Mesenchymal stem cell (in vitro differentiated cells and primary cell): ENCODE results near the gene UGT3A2.

Source experiments
- DNase-seq: peaks from one replicate; pipeline ENCODE4 v3.0.0-alpha.2; 2013
- H2AFZ ChIP-seq: one replicate; pipeline ENCODE4 v1.6.1; 2013; ENCODE audit warnings: low read depth, mild to moderate bottlenecking, control low read depth, inconsistent platforms, low read length, moderate library complexity
- H2AK5ac ChIP-seq: 2 replicates; pipeline ENCODE4 v1.6.1; 2013; ENCODE audit warnings: low read length, moderate library complexity, mild to moderate bottlenecking, inconsistent platforms; ENCODE audit not compliant: severe bottlenecking
- H2BK120ac ChIP-seq: one replicate; pipeline ENCODE4 v1.6.1; 2013; ENCODE audit warnings: low read depth, mild to moderate bottlenecking, inconsistent platforms, low read length, moderate library complexity
- H2BK12ac ChIP-seq, 2 experiments: one replicate each; pipeline ENCODE4 v1.6.1; 2013; ENCODE audit warnings: inconsistent platforms in 2 of 2, low read length in 2 of 2, mild to moderate bottlenecking in 2 of 2, moderate library complexity in 2 of 2, control low read depth in 1 of 2
- H2BK15ac ChIP-seq: one replicate; pipeline ENCODE4 v1.6.1; 2013; ENCODE audit warnings: mild to moderate bottlenecking, low read depth, inconsistent platforms; ENCODE audit not compliant: poor library complexity, severe bottlenecking
- H2BK5ac ChIP-seq: 2 replicates; pipeline ENCODE4 v1.6.1; 2013; ENCODE audit warnings: low read depth, mild to moderate bottlenecking, low read length, control low read depth, inconsistent platforms; ENCODE audit not compliant: poor library complexity, severe bottlenecking
- H3K14ac ChIP-seq, 2 experiments: one replicate each; pipeline ENCODE4 v1.6.1; 2013; ENCODE audit warnings: inconsistent platforms in 2 of 2, low read length in 2 of 2, control low read depth in 1 of 2, mild to moderate bottlenecking in 1 of 2, moderate library complexity in 1 of 2
- H3K18ac ChIP-seq, 2 experiments: one replicate each; pipeline ENCODE4 v1.6.1; 2013; ENCODE audit warnings: inconsistent platforms in 2 of 2, low read length in 2 of 2, control low read depth in 1 of 2, low read depth in 1 of 2, mild to moderate bottlenecking in 1 of 2
- H3K23ac ChIP-seq, 2 experiments: one replicate each; pipeline ENCODE4 v1.6.1; 2013; ENCODE audit warnings: inconsistent platforms in 2 of 2, low read length in 2 of 2, mild to moderate bottlenecking in 2 of 2, moderate library complexity in 2 of 2, control low read depth in 1 of 2
- H3K27ac ChIP-seq: 2 replicates; pipeline ENCODE4 v1.5.1; 2013; ENCODE audit warnings: mild to moderate bottlenecking, moderate library complexity, low read length, control low read depth, inconsistent platforms; ENCODE audit not compliant: poor library complexity, severe bottlenecking
- H3K27me3 ChIP-seq, 2 experiments: 2 replicates each; pipeline versions ENCODE4 v1.6.1 to v1.7.0; 2013; ENCODE audit warnings: low read length in 2 of 2, mild to moderate bottlenecking in 2 of 2, moderate library complexity in 2 of 2, control low read depth in 1 of 2, inconsistent platforms in 1 of 2; ENCODE audit not compliant: control insufficient read depth in 1 of 2, insufficient read depth in 1 of 2
- H3K36me3 ChIP-seq, 2 experiments: 2 replicates each; pipeline versions ENCODE4 v1.6.1 to v1.7.0; 2013; ENCODE audit warnings: low read length in 2 of 2, control low read depth in 1 of 2, inconsistent platforms in 1 of 2, low read depth in 1 of 2, mild to moderate bottlenecking in 1 of 2; ENCODE audit not compliant: insufficient read depth in 2 of 2, control insufficient read depth in 1 of 2
- H3K4ac ChIP-seq, 2 experiments: one replicate each; pipeline ENCODE4 v1.6.1; 2013; ENCODE audit warnings: inconsistent platforms in 2 of 2, low read length in 2 of 2, mild to moderate bottlenecking in 2 of 2, moderate library complexity in 2 of 2, control low read depth in 1 of 2, low read depth in 1 of 2
- H3K4me1 ChIP-seq: 2 replicates; pipeline ENCODE4 v1.6.1; 2013; ENCODE audit warnings: low read depth, low read length, control low read depth; ENCODE audit not compliant: control insufficient read depth, insufficient read depth
- H3K4me2 ChIP-seq: 2 replicates; pipeline ENCODE4 v1.6.1; 2013; ENCODE audit warnings: low read length, mild to moderate bottlenecking, inconsistent platforms; ENCODE audit not compliant: poor library complexity, severe bottlenecking
- H3K4me3 ChIP-seq, 2 experiments: 2 replicates each; pipeline versions ENCODE4 v1.5.1 to v1.7.0; 2013; ENCODE audit warnings: low read length in 2 of 2, mild to moderate bottlenecking in 2 of 2, control low read depth in 1 of 2, low read depth in 1 of 2; ENCODE audit not compliant: insufficient read depth in 1 of 2
- H3K79me1 ChIP-seq: replicated peaks from 2 replicates; pipeline ENCODE4 v1.6.1; 2013; ENCODE audit warnings: mild to moderate bottlenecking, control low read depth, low read length, inconsistent platforms; ENCODE audit not compliant: poor library complexity, severe bottlenecking
- H3K9ac ChIP-seq: 2 replicates; pipeline ENCODE4 v1.7.0; 2013; ENCODE audit warnings: mild to moderate bottlenecking, low read length, moderate library complexity
- H3K9me3 ChIP-seq: 2 replicates; pipeline ENCODE4 v1.7.0; 2013; ENCODE audit warnings: mild to moderate bottlenecking, low read length; ENCODE audit not compliant: control insufficient read depth
- H4K8ac ChIP-seq: one replicate; pipeline ENCODE4 v1.6.1; 2013; ENCODE audit warnings: inconsistent platforms, mild to moderate bottlenecking, low read length, moderate library complexity
- H4K91ac ChIP-seq: one replicate; pipeline ENCODE4 v1.6.1; 2013; ENCODE audit warnings: mild to moderate bottlenecking, low read length, inconsistent platforms
- WGBS: methylation state at CpG from one replicate; pipeline ENCODE4 v1.1.7; 2013; ENCODE audit warnings: mixed read lengths; 5-methylcytosine and 5-hydroxymethylcytosine counted together

The UGT3A2 gene

GRCh38 chr5:36066001-36066539 is 612 bp downstream of the UGT3A2 start:
- no peak overlapping the region for H3K4ac ChIP-seq
- H2AK5ac ChIP-seq = no peak overlapping the region
- H4K8ac ChIP-seq = no peak overlapping the region
- DNase-seq = no peak
- no peak overlapping the region for H3K9ac ChIP-seq
- H3K4me1 ChIP-seq = peaks cover 2% of the 10 kb centered on the region
- H3K79me1 ChIP-seq = no peaks in the 10 kb centered on the region
- no peaks in the 10 kb centered on the region for H3K9me3 ChIP-seq
- H3K14ac ChIP-seq = no peak overlapping the region
- H2BK15ac ChIP-seq = no peak overlapping the region
- no peak overlapping the region for H3K27ac ChIP-seq
- H2BK5ac ChIP-seq = no peak overlapping the region
- no peak overlapping the region for H4K91ac ChIP-seq
- peaks cover 38 to 58% of the 10 kb centered on the region in 2 experiments for H3K27me3 ChIP-seq
- no peak overlapping the region for H2AFZ ChIP-seq
- no peak overlapping the region for H2BK12ac ChIP-seq
- no peak overlapping the region for H2BK120ac ChIP-seq
- no peak overlapping the region for H3K4me2 ChIP-seq
- WGBS = 26% methylated on average over 13 of the region's 13 CpGs
- H3K18ac ChIP-seq = no peak overlapping the region
- no peak overlapping the region for H3K23ac ChIP-seq
- no peaks in the 10 kb centered on the region for H3K36me3 ChIP-seq
- no peak overlapping the region for H3K4me3 ChIP-seq

GRCh38 chr5:36060420-36060887 is 6.2 kb downstream of the UGT3A2 start:
- Histone ChIP-seq H3K9ac (no peak overlapping the region), H3K36me3 (no peaks in the 10 kb centered on the region), H2BK5ac (no peak overlapping the region), H2AFZ (no peak overlapping the region), H2BK120ac (no peak overlapping the region), H3K23ac (no peak overlapping the region), H3K4ac (no peak overlapping the region), H3K4me3 (no peak overlapping the region), H3K4me2 (no peak overlapping the region), H3K4me1 (no peaks in the 10 kb centered on the region), H3K79me1 (no peaks in the 10 kb centered on the region), H4K8ac (no peak overlapping the region), H3K9me3 (no peaks in the 10 kb centered on the region), H3K27me3 (peaks cover 15 to 30% of the 10 kb centered on the region in 2 experiments), H2BK15ac (no peak overlapping the region), H3K18ac (no peak overlapping the region), H3K27ac (no peak overlapping the region), H2BK12ac (no peak overlapping the region), H3K14ac (no peak overlapping the region), H4K91ac (no peak overlapping the region), H2AK5ac (no peak overlapping the region)
- 91% methylated on average over 12 of the region's 12 CpGs for WGBS
- no peak for DNase-seq

GRCh38 chr5:36059571-36060419 is 6.9 kb downstream of the UGT3A2 start:
- Histone ChIP-seq H3K27me3 (peaks cover 8 to 24% of the 10 kb centered on the region in 2 experiments), H2AFZ (no peak overlapping the region), H3K4me1 (no peaks in the 10 kb centered on the region), H4K8ac (no peak overlapping the region), H3K18ac (no peak overlapping the region), H2BK120ac (no peak overlapping the region), H3K4ac (no peak overlapping the region), H3K4me3 (no peak overlapping the region), H3K4me2 (no peak overlapping the region), H2BK15ac (no peak overlapping the region), H3K14ac (no peak overlapping the region), H3K27ac (no peak overlapping the region), H4K91ac (no peak overlapping the region), H2AK5ac (no peak overlapping the region), H2BK5ac (no peak overlapping the region), H3K23ac (no peak overlapping the region), H3K9ac (no peak overlapping the region), H3K79me1 (no peaks in the 10 kb centered on the region), H3K9me3 (no peaks in the 10 kb centered on the region), H2BK12ac (no peak overlapping the region), H3K36me3 (no peaks in the 10 kb centered on the region)
- DNase-seq = no peak
- 81% methylated on average over 5 of the region's 5 CpGs for WGBS

- no peak overlapping the region for H3K4me2 ChIP-seq
- H3K27ac ChIP-seq = no peak overlapping the region
- 85% methylated on average over 2 of the region's 2 CpGs for WGBS
- no peaks in the 10 kb centered on the region for H3K4me1 ChIP-seq
- no peak overlapping the region for H3K4ac ChIP-seq
- H2BK120ac ChIP-seq = no peak overlapping the region
- no peak overlapping the region for H3K9ac ChIP-seq
- no peak overlapping the region for H2BK5ac ChIP-seq
- no peak overlapping the region for H3K18ac ChIP-seq
- no peak overlapping the region for H2AK5ac ChIP-seq
- H2AFZ ChIP-seq = no peak overlapping the region
- no peak for DNase-seq
- no peak overlapping the region for H2BK12ac ChIP-seq
- H3K79me1 ChIP-seq = no peaks in the 10 kb centered on the region
- no peaks in the 10 kb centered on the region for H3K36me3 ChIP-seq
- H3K27me3 ChIP-seq = peaks cover 3 to 22% of the 10 kb centered on the region in 2 experiments
- no peak overlapping the region for H3K14ac ChIP-seq
- no peak overlapping the region for H2BK15ac ChIP-seq
- no peaks in the 10 kb centered on the region for H3K9me3 ChIP-seq
- H3K23ac ChIP-seq = no peak overlapping the region
- no peak overlapping the region for H3K4me3 ChIP-seq
- no peak overlapping the region for H4K91ac ChIP-seq
- H4K8ac ChIP-seq = no peak overlapping the region
These were observed 7.9 kb downstream of the UGT3A2 start for GRCh38 chr5:36058776-36059175.
